GM12878 (cell line): ENCODE measurements around the gene PTPN5. TPM values are rescaled to one million over a fixed set of nuclear protein-coding genes. Genes with fewer than 3 reads are reported as not detected.

Source experiments
- ATAC-seq: fragments of 200-7000 bp; cut with Tn5 transposase; 3 replicates; pipeline ENCODE4 v1.9.1; 2020; ENCODE audit warnings: mild to moderate bottlenecking, moderate library complexity
- BruUV-seq: library from RNA; stranded (reverse); fragments of 400-500 nt; replicated peaks from 2 replicates; lab custom pipeline; 2021; lab: Mats Ljungman, UMichigan
- CTCF ChIA-PET: fragments of 300-600 bp; sonication (Branson Sonifier 250); formaldehyde crosslinking; extraction: SDS; loops from one replicate; lab custom pipeline; 2021; ENCODE audit warnings: inconsistent platforms; lab: Yijun Ruan, JAX
- POLR2A ChIA-PET: fragments of 350-600 bp; formaldehyde crosslinking; extraction: SDS; loops from one replicate; lab custom pipeline; 2021; ENCODE audit warnings: inconsistent platforms; lab: Charles Lee
- RAD21 ChIA-PET: fragments of 300-600 bp; sonication (Branson Sonifier 250); formaldehyde crosslinking; loops from one replicate; lab custom pipeline; 2023; ENCODE audit warnings: antibody characterized with exemption; ENCODE audit not compliant: unreplicated experiment; lab: Charles Lee
- SMC1A ChIA-PET: fragments of 300-600 bp; sonication (Branson Sonifier 250); formaldehyde crosslinking; loops from one replicate; lab custom pipeline; 2023; ENCODE audit not compliant: unreplicated experiment, uncharacterized antibody; lab: Charles Lee
- DNase-seq: peaks from one replicate; pipeline ENCODE4 v3.0.0-alpha.2; 2011; ENCODE audit warnings: low read depth, low spot score
- FAIRE-seq: peaks from 3 replicates; lab custom pipeline; 2011; peaks lifted over from hg19 to GRCh38; lab: Jason Lieb, UNC
- H2AFZ ChIP-seq: 2 replicates; pipeline ENCODE4 v1.6.0; 2011; ENCODE audit warnings: low read depth, low read length, control low read depth; ENCODE audit not compliant: control insufficient read depth
- H3K27ac ChIP-seq: 2 replicates; pipeline ENCODE4 v1.5.1; 2011; ENCODE audit warnings: control low read depth; ENCODE audit not compliant: control insufficient read depth, insufficient read depth
- H3K27me3 ChIP-seq, 2 experiments: replicated peaks in 1 of 2; 2 replicates each; pipeline versions ENCODE4 v1.6.0 to v1.6.1; 2011; ENCODE audit warnings: low read length in 1 of 2; ENCODE audit not compliant: control insufficient read depth in 2 of 2, insufficient read depth in 2 of 2
- H3K36me3 ChIP-seq, 2 experiments: 2 replicates each; pipeline ENCODE4 v1.5.1; 2011; ENCODE audit warnings: low read length in 1 of 2; ENCODE audit not compliant: control insufficient read depth in 2 of 2, insufficient read depth in 2 of 2
- H3K4me1 ChIP-seq: 2 replicates; pipeline ENCODE4 v1.6.1; 2011; ENCODE audit warnings: mild to moderate bottlenecking, low read length, moderate library complexity, mixed read lengths; ENCODE audit not compliant: control insufficient read depth, insufficient read depth
- H3K4me2 ChIP-seq: 2 replicates; pipeline ENCODE4 v1.6.0; 2011; ENCODE audit warnings: control low read depth; ENCODE audit not compliant: control insufficient read depth, insufficient read depth
- H3K4me3 ChIP-seq: fragments of 200-600 bp; sonication (generic); 2 replicates; pipeline ENCODE4 v1.5.1; 2016
- H3K79me2 ChIP-seq: 2 replicates; pipeline ENCODE4 v1.6.0; 2011; ENCODE audit warnings: low read length; ENCODE audit not compliant: control insufficient read depth, insufficient read depth
- H3K9ac ChIP-seq: 2 replicates; pipeline ENCODE4 v1.8.0; 2011; ENCODE audit warnings: low read length, control low read depth, mixed read lengths; ENCODE audit not compliant: control insufficient read depth, insufficient read depth
- H3K9me3 ChIP-seq: replicated peaks from 3 replicates; pipeline ENCODE4 v1.5.1; 2011; ENCODE audit warnings: mild to moderate bottlenecking, low read length; ENCODE audit not compliant: control insufficient read depth, insufficient read depth
- H4K20me1 ChIP-seq: 2 replicates; pipeline ENCODE4 v1.6.0; 2011; ENCODE audit not compliant: control insufficient read depth, insufficient read depth
- BMI1 ChIP-seq: fragments of 450-650 bp; IDR thresholded peaks from 2 replicates; pipeline ENCODE4 v1.6.1; 2016; ENCODE audit warnings: mild to moderate bottlenecking, moderate library complexity, borderline replicate concordance
- CTCF ChIP-seq, 3 experiments: IDR thresholded peaks in 2 of 3; conservative IDR thresholded peaks in 1 of 3; 2 replicates each; pipeline ENCODE4 v1.5.1; 2011; ENCODE audit warnings: low read depth in 3 of 3, low read length in 3 of 3, mild to moderate bottlenecking in 3 of 3, control low read depth in 2 of 3, moderate library complexity in 2 of 3, inconsistent platforms in 1 of 3, mixed read lengths in 1 of 3; ENCODE audit not compliant: control insufficient read depth in 2 of 3, insufficient read depth in 1 of 3; ENCODE audit errors: extremely low read depth in 1 of 3
- EGR1 ChIP-seq, 2 experiments: IDR thresholded peaks; 1 replicate in 1 of 2; 2 replicates in 1 of 2; pipeline ENCODE4 v1.6.1; 2011 to 2012; ENCODE audit warnings: low read depth in 2 of 2, low read length in 2 of 2, borderline replicate concordance in 1 of 2, mild to moderate bottlenecking in 1 of 2, moderate library complexity in 1 of 2
- FOXM1 ChIP-seq: IDR thresholded peaks from 2 replicates; pipeline ENCODE4 v1.6.1; 2012; ENCODE audit warnings: low read depth, mild to moderate bottlenecking, inconsistent platforms, low read length, moderate library complexity
- HDAC2 ChIP-seq: fragments of 200-600 bp; sonication (generic); IDR thresholded peaks from 2 replicates; pipeline ENCODE4 v1.6.1; 2017
- JUNB ChIP-seq: IDR thresholded peaks from 2 replicates; pipeline ENCODE4 v1.6.1; 2016; ENCODE audit warnings: antibody characterized with exemption, mild to moderate bottlenecking
- KAT2A ChIP-seq: conservative IDR thresholded peaks from 2 replicates; pipeline ENCODE4 v1.6.1; 2011; ENCODE audit warnings: low read depth, low read length; ENCODE audit not compliant: control insufficient read depth
- MAX ChIP-seq: IDR thresholded peaks from 2 replicates; pipeline ENCODE4 v1.6.1; 2012; ENCODE audit warnings: low read depth, low read length, improper control_type of control experiment
- NR2F1 ChIP-seq: fragments of 450-650 bp; conservative IDR thresholded peaks from 2 replicates; pipeline ENCODE4 v1.6.1; 2017; ENCODE audit warnings: mild to moderate bottlenecking
- PBX3 ChIP-seq: IDR thresholded peaks from 2 replicates; pipeline ENCODE4 v1.6.1; 2011; ENCODE audit warnings: mild to moderate bottlenecking, low read depth, low read length, moderate library complexity; ENCODE audit not compliant: insufficient replicate concordance
- PRDM15 ChIP-seq: fragments of 450-650 bp; formaldehyde crosslinking; IDR thresholded peaks from 2 replicates; pipeline ENCODE4 v1.4.0; 2020; ENCODE audit warnings: mild to moderate bottlenecking, moderate library complexity
- SMC3 ChIP-seq: IDR thresholded peaks from 2 replicates; pipeline ENCODE4 v1.6.1; 2011; ENCODE audit warnings: low read length, improper control_type of control experiment, borderline replicate concordance
- SUPT20H ChIP-seq: IDR thresholded peaks from 2 replicates; pipeline ENCODE4 v1.6.1; 2011; ENCODE audit warnings: low read depth, mild to moderate bottlenecking, low read length, moderate library complexity, borderline replicate concordance; ENCODE audit not compliant: control insufficient read depth
- USF1 ChIP-seq: IDR thresholded peaks from 2 replicates; pipeline ENCODE4 v1.6.1; 2011; ENCODE audit warnings: borderline replicate concordance, low read depth, mild to moderate bottlenecking, moderate library complexity, mixed read lengths, low read length; ENCODE audit not compliant: insufficient read depth; ENCODE audit errors: extremely low read length
- YBX1 ChIP-seq: fragments of 450-650 bp; IDR thresholded peaks from 2 replicates; pipeline ENCODE4 v1.6.1; 2016; ENCODE audit warnings: antibody characterized with exemption
- YY1 ChIP-seq: IDR thresholded peaks from 2 replicates; pipeline ENCODE4 v1.6.1; 2011; ENCODE audit warnings: low read depth, mild to moderate bottlenecking, low read length
- WGBS: methylation state at CpG from one replicate; pipeline ENCODE4 v1.1.6; 2016; ENCODE audit warnings: low lambda C conversion rate; ENCODE audit not compliant: insufficient replicate concordance, insufficient coverage; ENCODE audit errors: missing lambda C conversion rate; 5-methylcytosine and 5-hydroxymethylcytosine counted together
- in situ Hi-C: fragments of 300-500 bp; cut with MboI; formaldehyde crosslinking; loops from 9 replicates; pipeline ENCODE4 v1.14.3; 2018; ENCODE audit warnings: mixed read lengths
- intact Hi-C: fragments of 100-400 bp; cut with micrococcal nuclease; formaldehyde crosslinking; loops from one replicate; pipeline ENCODE4 v1.14.2; 2022; ENCODE audit not compliant: unreplicated experiment
- polyA plus RNA-seq, 11 experiments: library from polyadenylated mRNA; depleted of rRNA in 4 of 11; unstranded in 6 of 11; stranded (reverse) in 5 of 11; fragments of >200 nt; fragmentation: Nextera tagmentation in 4 of 11; fragmentation: Illumina TruSeq in 1 of 11; extraction: Ambion mirVana in 4 of 11; extraction: Trizol in 1 of 11; gene quantifications; 1 replicate in 1 of 11; 2 replicates in 10 of 11; pipeline versions ENCODE4 v1.2.1 to v1.2.3, GENCODE V29; 2011 to 2016; ENCODE audit warnings: inconsistent platforms in 2 of 11, missing spikeins in 2 of 11, low read depth in 1 of 11
- total RNA-seq, 4 experiments: library from RNA; depleted of rRNA in 3 of 4; stranded (reverse); fragments of >200 nt in 3 of 4; fragmentation: Illumina TruSeq in 1 of 4; extraction: Trizol in 1 of 4; gene quantifications; 2 replicates each; pipeline versions ENCODE4 v1.2.1 to v1.2.3, GENCODE V29; 2013 to 2021

PTPN5 gene
- total and polyA plus RNA-seq, 10 of the 15 experiments (the other 5 are each of a cell fraction or from before 2014, with no cell fraction given), result 0.04 to 0.06 (median 0.05) TPM; not detected in 7

- Histone ChIP-seq H3K79me2 (no peaks in the 10 kb centered on the region), H3K4me3 (no peak overlapping the region), H2AFZ (no peak overlapping the region), H3K4me2 (no peak overlapping the region), H3K9me3 (no peaks in the 10 kb centered on the region), H3K4me1 (peaks cover 6% of the 10 kb centered on the region; the same call in 1 of the 2 replicates), H3K27ac (no peak overlapping the region), H3K9ac (no peak overlapping the region), H4K20me1 (no peaks in the 10 kb centered on the region), H3K27me3 (peaks cover 7 to 16% of the 10 kb centered on the region in 2 experiments), H3K36me3 (no peaks in the 10 kb centered on the region)
- RAD21 ChIA-PET, result no interaction called here
- no TSS peak for BruUV-seq
- intact Hi-C loops (no loop called here), in situ Hi-C loops (no loop called here)
- no peak for TF ChIP-seq PRDM15
- no peak for TF ChIP-seq KAT2A
- TF ChIP-seq NR2F1, result no peak
- TF ChIP-seq SUPT20H, result no peak
- no peak for TF ChIP-seq USF1
- no peak for TF ChIP-seq BMI1
- no peak for TF ChIP-seq PBX3
- no peak for TF ChIP-seq YBX1
- no peak for TF ChIP-seq SMC3
- no peak for TF ChIP-seq CTCF (IDR thresholded peaks at IDR 0.05 in 2 of 3, conservative IDR thresholded peaks at IDR 0.05 in 1 of 3; ENCODE audit: control insufficient read depth in 2 of 3, extremely low read depth in 1 of 3, insufficient read depth in 1 of 3, low read depth in 3 of 3, low read length in 3 of 3)
- TF ChIP-seq JUNB, result no peak
- no peak for TF ChIP-seq HDAC2
- TF ChIP-seq FOXM1, result no peak
- no peak for TF ChIP-seq MAX
- TF ChIP-seq YY1, result no peak
- TF ChIP-seq EGR1 (IDR thresholded peaks at IDR 0.05; ENCODE audit: borderline replicate concordance in 1 of 2, low read depth in 2 of 2, low read length in 2 of 2), result no peak
- SMC1A ChIA-PET, result no interaction called here
- POLR2A ChIA-PET, result no interaction called here
- CTCF ChIA-PET, result interaction anchor here (0.6 kb wide), 1 partner anchor 847 kb away, joined by 4 read pairs; no protein-coding TSS in a partner anchor
- 31% methylated on average over 3 of the region's 3 CpGs for WGBS
- ATAC-seq (no peak), DNase-seq (no peak), FAIRE-seq (no peak)
Measured at GRCh38 chr11:18699848-18700261, 91.7 kb downstream of the PTPN5 start.
